ENCODE data around the gene MUC5AC. TPM values are rescaled to one million over a fixed set of nuclear protein-coding genes. Genes with fewer than 3 reads are reported as not detected.

MUC5AC gene
- total RNA-seq, 1 experiment from 2014 or later, result under 0.01 TPM

DNA sequence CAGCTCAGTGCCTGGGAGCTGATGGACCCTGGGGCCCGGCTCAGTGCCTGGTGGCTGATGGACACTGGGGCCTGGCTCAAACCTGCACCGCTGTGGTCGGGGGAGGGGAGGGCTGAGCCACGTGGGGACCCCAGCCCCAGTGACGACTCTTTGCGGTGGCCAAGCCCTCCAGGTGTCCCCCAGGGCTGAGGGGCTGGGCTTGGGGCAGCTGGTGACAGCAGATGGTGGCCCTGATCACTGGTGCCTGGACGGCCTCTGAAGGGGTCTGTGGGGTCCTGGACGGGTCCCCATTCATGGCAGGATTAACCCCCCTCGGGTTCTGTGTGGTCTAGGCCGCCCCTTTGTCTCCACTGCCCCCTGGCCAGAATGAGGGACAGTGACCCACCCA, 61.7 kb downstream of the MUC5AC start:
- ChIA-PET CTCF (no interaction called here), RAD21 (ENCODE audit: low non-redundant PET in 1 of 2, low total read pairs in 2 of 2, uncharacterized antibody in 2 of 2, unreplicated experiment in 2 of 2) (no interaction called here), POLR2A (no interaction called here)
- Histone ChIP-seq H3K79me2 (ENCODE audit: insufficient read depth, low read length) (no peaks in the 10 kb centered on the region), H4K20me1 (ENCODE audit: insufficient read depth) (no peaks in the 10 kb centered on the region), H3K4me1 (ENCODE audit: control insufficient read depth in 1 of 2, insufficient read depth in 2 of 2, low read length in 2 of 2) (no peaks in the 10 kb centered on the region), H3K36me3 (ENCODE audit: control insufficient read depth in 1 of 2, insufficient read depth in 2 of 2, low read length in 2 of 2) (no peaks in the 10 kb centered on the region), H3K9me2 (ENCODE audit: insufficient read depth) (no peaks in the 10 kb centered on the region), H3K27me3 (ENCODE audit: insufficient read depth, low read length) (0 out of 2 replicates have a peak, but pooled peaks cover 9% of the 10 kb centered on the region), H3K4me2 (ENCODE audit: low read length) (no peak overlapping the region), H3K9ac (ENCODE audit: low read length) (no peak overlapping the region), H3K27ac (ENCODE audit: low read depth, low read length) (no peak overlapping the region), H3K9me3 (ENCODE audit: control insufficient read depth in 1 of 2, insufficient read depth in 1 of 2, low read depth in 1 of 2, low read length in 2 of 2) (no peaks in the 10 kb centered on the region), H3K4me3 (replicated peaks in 1 of 2; ENCODE audit: low read depth in 1 of 2, low read length in 2 of 2) (no peak overlapping the region), H2AFZ (ENCODE audit: low read depth, low read length, poor library complexity, severe bottlenecking) (no peak overlapping the region)
- DNase-seq (ENCODE audit: low read depth, low spot score) (no peak), ATAC-seq (no peak)
- intact Hi-C loops (cut with micrococcal nuclease), result no loop called here
- BruUV-seq (replicated peaks), result no TSS peak
- no peak for TF ChIP-seq FOSL1 (IDR thresholded peaks at IDR 0.05; ENCODE audit: low read depth)
- TF ChIP-seq JUND (IDR thresholded peaks at IDR 0.05), result no peak

- no peaks in the 10 kb centered on the region for H3K36me3 ChIP-seq (ENCODE audit: control insufficient read depth in 1 of 2, insufficient read depth in 2 of 2, low read length in 2 of 2)
- no peaks in the 10 kb centered on the region for H4K20me1 ChIP-seq (ENCODE audit: insufficient read depth)
- POLR2A ChIA-PET, result no interaction called here
- H3K4me2 ChIP-seq (ENCODE audit: low read length), result no peak overlapping the region
- no peak overlapping the region for H2AFZ ChIP-seq (ENCODE audit: low read depth, low read length, poor library complexity, severe bottlenecking)
- intact Hi-C loops (cut with micrococcal nuclease), result no loop called here
- TF ChIP-seq ZNF274 (IDR thresholded peaks at IDR 0.05; ENCODE audit: low read depth, low read length) (no peak), CBX3 (IDR thresholded peaks at IDR 0.05; ENCODE audit: low read depth) (no peak), EZH2phosphoT487 (IDR thresholded peaks at IDR 0.05; ENCODE audit: borderline replicate concordance) (no peak), SP1 (IDR thresholded peaks at IDR 0.05; ENCODE audit: low read depth) (no peak), POLR2A (IDR thresholded peaks at IDR 0.05; ENCODE audit: borderline replicate concordance, extremely low read depth, insufficient read depth, insufficient read length) (no peak), JUND (IDR thresholded peaks at IDR 0.05) (no peak), EGR1 (IDR thresholded peaks at IDR 0.05; ENCODE audit: low read depth) (no peak), REST (IDR thresholded peaks at IDR 0.05; ENCODE audit: low read depth) (no peak), EZH2 (IDR thresholded peaks at IDR 0.05) (no peak), POLR2AphosphoS5 (IDR thresholded peaks at IDR 0.05; ENCODE audit: low read depth, low read length) (no peak), FOSL1 (IDR thresholded peaks at IDR 0.05; ENCODE audit: low read depth) (no peak), SRF (IDR thresholded peaks at IDR 0.05; ENCODE audit: low read depth) (no peak), CEBPB (IDR thresholded peaks at IDR 0.05; ENCODE audit: low read depth) (no peak), ZFX (IDR thresholded peaks at IDR 0.05) (no peak)
- TF ChIP-seq, protein P1, sequence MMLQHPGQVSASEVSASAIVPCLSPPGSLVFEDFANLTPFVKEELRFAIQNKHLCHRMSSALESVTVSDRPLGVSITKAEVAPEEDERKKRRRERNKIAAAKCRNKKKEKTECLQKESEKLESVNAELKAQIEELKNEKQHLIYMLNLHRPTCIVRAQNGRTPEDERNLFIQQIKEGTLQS (IDR thresholded peaks at IDR 0.05), result no peak
- H3K4me3 ChIP-seq (replicated peaks in 1 of 2; ENCODE audit: low read depth in 1 of 2, low read length in 2 of 2), result no peak overlapping the region
- no peak for ATAC-seq
- 0 out of 2 replicates have a peak, but pooled peaks cover 2% of the 10 kb centered on the region for H3K27me3 ChIP-seq (ENCODE audit: insufficient read depth, low read length)
- H3K9ac ChIP-seq (ENCODE audit: low read length), result no peak overlapping the region
- BruUV-seq (replicated peaks), result no TSS peak
- RAD21 ChIA-PET (ENCODE audit: low non-redundant PET in 1 of 2, low total read pairs in 2 of 2, uncharacterized antibody in 2 of 2, unreplicated experiment in 2 of 2), result no interaction called here
- CTCF ChIA-PET, result interaction anchor here (0.6 kb wide), 1 partner anchor 18 kb away, joined by 4 read pairs; no protein-coding TSS in a partner anchor
- H3K27ac ChIP-seq (ENCODE audit: low read depth, low read length), result no peak overlapping the region
- no peaks in the 10 kb centered on the region for H3K4me1 ChIP-seq (ENCODE audit: control insufficient read depth in 1 of 2, insufficient read depth in 2 of 2, low read length in 2 of 2)
- H3K79me2 ChIP-seq (ENCODE audit: insufficient read depth, low read length), result no peaks in the 10 kb centered on the region
- H3K9me3 ChIP-seq (ENCODE audit: control insufficient read depth in 1 of 2, insufficient read depth in 1 of 2, low read depth in 1 of 2, low read length in 2 of 2), result no peaks in the 10 kb centered on the region
- H3K9me2 ChIP-seq (ENCODE audit: insufficient read depth), result no peaks in the 10 kb centered on the region
- DNase-seq (ENCODE audit: low read depth, low spot score), result no peak
Observed at GRCh38 chr11:1219834-1220815, 62.4 kb downstream of the MUC5AC start.
